Lung (tissue), 12 donors: ENCODE measurements around the gene BRD3. TPM values are rescaled to one million over a fixed set of nuclear protein-coding genes. Genes with fewer than 3 reads are reported as not detected.

Experiments used
- ATAC-seq: fragments of 200-7000 bp; cut with Tn5 transposase; one replicate; pipeline ENCODE4 v1.9.1; 2020; ENCODE audit warnings: moderate number of reproducible peaks; ENCODE audit not compliant: insufficient read depth, low FRiP score
- DNase-seq, 3 donors: peaks; one replicate each; pipeline ENCODE4 v3.0.0-alpha.2; 2013 to 2017
- H3K27ac ChIP-seq, 2 donors: one replicate each; pipeline ENCODE4 v1.5.1; 2013; ENCODE audit warnings: mild to moderate bottlenecking in 2 of 2, moderate library complexity in 2 of 2, control low read depth in 1 of 2, inconsistent platforms in 1 of 2, low read depth in 1 of 2, low read length in 1 of 2
- H3K27me3 ChIP-seq, 3 donors: one replicate each; pipeline ENCODE4 v1.5.1; 2013; ENCODE audit warnings: low read length in 2 of 3; ENCODE audit not compliant: control insufficient read depth in 3 of 3, insufficient read depth in 3 of 3
- H3K36me3 ChIP-seq, 4 donors: one replicate each; pipeline ENCODE4 v1.5.1; 2013; ENCODE audit warnings: low read length in 4 of 4, mild to moderate bottlenecking in 1 of 4, moderate library complexity in 1 of 4; ENCODE audit not compliant: control insufficient read depth in 4 of 4, insufficient read depth in 4 of 4
- H3K4me1 ChIP-seq, 5 donors: one replicate each; pipeline ENCODE4 v1.5.1; 2013; ENCODE audit warnings: low read length in 5 of 5, mild to moderate bottlenecking in 2 of 5, moderate library complexity in 1 of 5; ENCODE audit not compliant: control insufficient read depth in 5 of 5, insufficient read depth in 5 of 5
- H3K4me3 ChIP-seq: one replicate; pipeline ENCODE4 v1.5.1; 2013; ENCODE audit warnings: mild to moderate bottlenecking, control low read depth, moderate library complexity
- H3K9ac ChIP-seq, 2 donors: one replicate each; pipeline ENCODE4 v1.5.1; 2013; ENCODE audit warnings: low read length in 2 of 2, control low read depth in 1 of 2; ENCODE audit not compliant: insufficient read depth in 1 of 2
- H3K9me3 ChIP-seq, 4 donors: one replicate each; pipeline ENCODE4 v1.5.1; 2013; ENCODE audit warnings: low read length in 3 of 4, mild to moderate bottlenecking in 1 of 4, moderate library complexity in 1 of 4; ENCODE audit not compliant: control insufficient read depth in 4 of 4, insufficient read depth in 3 of 4
- CTCF ChIP-seq: IDR thresholded peaks from 2 replicates; pipeline ENCODE4 v1.5.1; 2012; ENCODE audit warnings: mild to moderate bottlenecking; ENCODE audit errors: control extremely low read depth, extremely low read depth
- WGBS, 2 donors: extraction: QIAGEN DNeasy Blood & Tissue Kit; methylation state at CpG; one replicate each; pipeline ENCODE4 v1.1.7; 2013; 5-methylcytosine and 5-hydroxymethylcytosine counted together
- polyA plus RNA-seq, 2 donors: library from polyadenylated mRNA; stranded (reverse); fragments of 200-250 nt; gene quantifications; one replicate each; pipeline ENCODE4 v1.2.1, GENCODE V29; 2013
- total RNA-seq, 2 donors: library from RNA; depleted of rRNA in 1 of 2; stranded (reverse); fragments of >200 nt in 1 of 2; gene quantifications; one replicate each; pipeline ENCODE4 v1.2.1, GENCODE V29; 2014 to 2021
- donor health status: control.
- donor health status: control.
- donor health status: Bipolar disorder and iron deficiency.
- donor health status: healthy.
- donor health status: DM: yes; HTN: yes; CAD: no.

The BRD3 gene
- total and polyA plus RNA-seq, 4 donors = 9.1 to 38.5 (median 21.9) TPM

- TF ChIP-seq CTCF = no peak
- Histone ChIP-seq H3K36me3 (no peaks in the 10 kb centered on the region), H3K4me3 (no peak overlapping the region), H3K27me3 (no peaks in the 10 kb centered on the region), H3K9me3 (peaks cover 0 to 2% (median 0%) of the 10 kb centered on the region in 4 donors), H3K4me1 (peaks cover 0 to 7% (median 0%) of the 10 kb centered on the region in 5 donors), H3K9ac (no peak overlapping the region), H3K27ac (no peak overlapping the region)
- ATAC-seq = no peak
- no peak for DNase-seq
- WGBS, 2 donors = 90 to 94% methylated on average over 6 of the region's 6 CpGs
Observed at GRCh38 chr9:134011401-134011800, 56.4 kb downstream of the BRD3 start.

- Histone ChIP-seq H3K36me3 (no peaks in the 10 kb centered on the region), H3K4me1 (peaks cover 0 to 7% (median 0%) of the 10 kb centered on the region in 5 donors), H3K27me3 (no peaks in the 10 kb centered on the region), H3K9me3 (peaks cover 0 to 2% (median 0%) of the 10 kb centered on the region in 4 donors), H3K27ac (no peak overlapping the region), H3K9ac (no peak overlapping the region), H3K4me3 (no peak overlapping the region)
- WGBS, 2 donors = 55 to 58% methylated on average over 20 of the region's 20 CpGs
- ATAC-seq (no peak), DNase-seq (peak in 1 of 3 donors; percentile 9)
- TF ChIP-seq CTCF = no peak
Observed at GRCh38 chr9:134010310-134011173, 57.3 kb downstream of the BRD3 start.

- no peaks in the 10 kb centered on the region for H3K36me3 ChIP-seq
- H3K4me3 ChIP-seq = no peak overlapping the region
- ATAC-seq (no peak), DNase-seq (no peak)
- H3K9me3 ChIP-seq = no peaks in the 10 kb centered on the region
- H3K27ac ChIP-seq = no peak overlapping the region
- no peaks in the 10 kb centered on the region for H3K27me3 ChIP-seq
- WGBS, 2 donors = 80 to 82% methylated on average over 9 of the region's 9 CpGs
- peaks cover 0 to 7% (median 0%) of the 10 kb centered on the region in 5 donors for H3K4me1 ChIP-seq
- TF ChIP-seq CTCF = no peak
- no peak overlapping the region for H3K9ac ChIP-seq
Observed at GRCh38 chr9:134007571-134007970, 60.3 kb downstream of the BRD3 start.
